ENCODE results near the gene SFN. TPM values are rescaled to one million over a fixed set of nuclear protein-coding genes. Genes with fewer than 3 reads are reported as not detected.
"Not testable (repeated sequence)": the region's sequence is repeated elsewhere in the genome, so short reads cannot be mapped to it uniquely, and the experiment has no call there.

Gene SFN
- total and polyA plus RNA-seq, 2 of the 4 experiments (the other 2 are of a cell fraction) = 0.18 to 0.34 TPM

DNA sequence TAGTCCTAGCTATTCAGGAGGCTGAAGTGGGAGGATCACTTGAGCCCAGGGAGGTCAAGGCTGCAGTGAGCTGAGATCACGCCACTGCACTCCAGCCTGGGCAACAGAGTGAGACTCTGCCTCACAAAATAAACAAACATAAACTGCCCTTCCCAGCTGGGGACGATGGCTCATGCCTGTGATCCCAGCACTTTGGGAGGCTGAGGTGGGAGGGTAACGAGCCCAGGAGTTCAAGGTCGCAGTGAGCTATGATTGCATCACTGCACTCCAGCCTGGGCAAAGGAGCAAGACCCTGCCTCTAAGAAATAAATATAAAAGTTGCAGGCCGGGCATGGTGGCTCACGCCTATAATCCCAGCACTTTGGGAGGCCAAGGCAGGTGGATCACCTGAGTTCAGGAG is 18.7 kb downstream of the SFN start:
- H4K20me1 ChIP-seq (ENCODE audit: insufficient read depth, low read length); H3K9ac ChIP-seq (ENCODE audit: low read depth, low read length); dilution Hi-C loops (cut with HindIII; ENCODE audit: low sequenced_read_pairs, unreplicated experiment); H2AFZ ChIP-seq (replicated peaks; ENCODE audit: low read length, poor library complexity); H3K9me1 ChIP-seq (ENCODE audit: insufficient read depth, low read length); H3K27me3 ChIP-seq (ENCODE audit: control insufficient read depth, insufficient read depth, low read length); H3K4me3 ChIP-seq (ENCODE audit: insufficient read depth, low read depth, low read length); H4K5ac ChIP-seq (ENCODE audit: low read depth, low read length); H3K27ac ChIP-seq (ENCODE audit: insufficient read depth, low read length); in situ Hi-C loops (cut with MboI; ENCODE audit: low sequenced_read_pairs); H3K4me1 ChIP-seq (ENCODE audit: control insufficient read depth, insufficient read depth, low read length); H4K8ac ChIP-seq (ENCODE audit: low read depth in 2 of 2, low read length in 2 of 2); ATAC-seq (ENCODE audit: low read depth); H3K4ac ChIP-seq (ENCODE audit: low read depth, low read length); H3K4me2 ChIP-seq (ENCODE audit: low read depth, low read length); H3K9me3 ChIP-seq (ENCODE audit: control insufficient read depth, insufficient read depth, low read length); H3K18ac ChIP-seq (ENCODE audit: low read depth, low read length); POLR2A ChIA-PET (ENCODE audit: unreplicated experiment); H3K56ac ChIP-seq (ENCODE audit: extremely low read depth, insufficient read depth, low read length); H2BK15ac ChIP-seq (ENCODE audit: low read depth, low read length); H2AK9ac ChIP-seq (replicated peaks; ENCODE audit: low read depth, low read length, poor library complexity); H3K14ac ChIP-seq (replicated peaks; ENCODE audit: low read depth, low read length); DNase-seq; H2BK20ac ChIP-seq (ENCODE audit: low read depth, low read length); intact Hi-C loops (cut with micrococcal nuclease); H2BK5ac ChIP-seq (ENCODE audit: low read depth, low read length, poor library complexity, severe bottlenecking); BruUV-seq (replicated peaks); H2BK120ac ChIP-seq (ENCODE audit: low read depth, low read length); H3K23ac ChIP-seq (ENCODE audit: low read depth, low read length); H2AK5ac ChIP-seq (ENCODE audit: low read depth, low read length); H4K91ac ChIP-seq (ENCODE audit: insufficient read depth, low read depth, low read length): not testable (repeated sequence)
- H3K36me3 ChIP-seq (ENCODE audit: control insufficient read depth, insufficient read depth, low read length) = peaks cover 63% of the 10 kb centered on the region
- CTCF ChIA-PET = interaction anchor here (0.6 kb wide), 1 partner anchor 8 kb away, joined by 3 read pairs; no protein-coding TSS in a partner anchor
- 87% methylated on average over 4 of the region's 6 CpGs; no CpG with 5 or more reads in 1 of the 2 experiments for WGBS, 2 experiments (ENCODE audit: extremely low coverage in 2 of 2, insufficient read length in 1 of 2)
- 0 out of 2 replicates have a peak, but pooled peaks have one; percentile 30 for TF ChIP-seq CEBPB (IDR thresholded peaks at IDR 0.05; ENCODE audit: low read depth, low read length)
- H3K79me1 ChIP-seq (ENCODE audit: low read depth in 1 of 2, low read length in 2 of 2) = peaks cover 24 to 32% of the 10 kb centered on the region in 2 experiments
